CD4-positive, alpha-beta memory T cell (primary cell): Measurements from ENCODE around the gene PRDM12. TPM values are rescaled to one million over a fixed set of nuclear protein-coding genes. Genes with fewer than 3 reads are reported as not detected.
A peak's percentile ranks its signal among the peaks of the same experiment; 100 is the strongest.

Experiments
- CTCF ChIA-PET: fragments of 350-600 bp; sonication (Branson Sonifier 250); formaldehyde crosslinking; loops from one replicate; lab custom pipeline; 2021; ENCODE audit warnings: inconsistent platforms; ENCODE audit not compliant: partially characterized antibody; lab: Charles Lee
- POLR2A ChIA-PET: fragments of 350-600 bp; sonication (Branson Sonifier 250); formaldehyde crosslinking; loops from one replicate; lab custom pipeline; 2021; ENCODE audit not compliant: partially characterized antibody; lab: Charles Lee
- DNase-seq, 5 donors: peaks; one replicate each; pipeline versions ENCODE4 v3.0.0 to v3.0.0-alpha.2; 2020 to 2022; ENCODE audit warnings: mixed read lengths in 1 of 5
- H3K27ac ChIP-seq: one replicate; pipeline ENCODE4 v1.7.0; 2013; ENCODE audit warnings: low read depth, low read length
- H3K27me3 ChIP-seq: 2 replicates; pipeline ENCODE4 v1.7.0; 2013; ENCODE audit warnings: mild to moderate bottlenecking, low read length, moderate library complexity; ENCODE audit not compliant: insufficient read depth
- H3K36me3 ChIP-seq: 2 replicates; pipeline ENCODE4 v1.7.0; 2013; ENCODE audit warnings: mild to moderate bottlenecking, low read length, moderate library complexity; ENCODE audit not compliant: insufficient read depth
- H3K4me1 ChIP-seq: 2 replicates; pipeline ENCODE4 v1.7.0; 2013; ENCODE audit warnings: mild to moderate bottlenecking, low read length, moderate library complexity; ENCODE audit not compliant: insufficient read depth
- H3K4me3 ChIP-seq, 2 donors: one replicate each; pipeline ENCODE4 v1.7.0; 2013; ENCODE audit warnings: low read length in 2 of 2, mild to moderate bottlenecking in 1 of 2
- H3K9me3 ChIP-seq, 2 donors: one replicate each; pipeline ENCODE4 v1.7.0; 2013; ENCODE audit warnings: low read length in 2 of 2, control low read depth in 1 of 2; ENCODE audit not compliant: control insufficient read depth in 1 of 2
- H3K27ac Mint-ChIP-seq, 7 donors: one replicate each; pipeline ENCODE4 v1.8.0; 2020 to 2021; ENCODE audit warnings: mixed read lengths in 7 of 7, mild to moderate bottlenecking in 6 of 7, inconsistent platforms in 3 of 7, moderate library complexity in 3 of 7
- H3K27me3 Mint-ChIP-seq, 2 donors: one replicate each; pipeline ENCODE4 v1.8.0; 2020 to 2021; ENCODE audit warnings: mixed read lengths in 2 of 2
- H3K36me3 Mint-ChIP-seq, 2 donors: one replicate each; pipeline ENCODE4 v1.8.0; 2020 to 2021; ENCODE audit warnings: mixed read lengths in 2 of 2, inconsistent platforms in 1 of 2, mild to moderate bottlenecking in 1 of 2
- H3K4me1 Mint-ChIP-seq, 4 donors: one replicate each; pipeline ENCODE4 v1.8.0; 2020 to 2021; ENCODE audit warnings: mixed read lengths in 4 of 4, mild to moderate bottlenecking in 1 of 4
- H3K4me3 Mint-ChIP-seq, 8 donors: one replicate each; pipeline ENCODE4 v1.8.0; 2020 to 2021; ENCODE audit warnings: mixed read lengths in 8 of 8, mild to moderate bottlenecking in 7 of 8, moderate library complexity in 6 of 8, inconsistent platforms in 3 of 8
- H3K9me3 Mint-ChIP-seq, 8 donors: one replicate each; pipeline ENCODE4 v1.8.0; 2020 to 2021; ENCODE audit warnings: mixed read lengths in 8 of 8, mild to moderate bottlenecking in 5 of 8, inconsistent platforms in 3 of 8, moderate library complexity in 1 of 8
- intact Hi-C: fragments of 100-400 bp; cut with micrococcal nuclease; formaldehyde crosslinking; loops from one replicate; pipeline ENCODE4 v1.15.1; 2023
- polyA plus RNA-seq, 2 donors: library from polyadenylated mRNA; unstranded; fragments of 300-500 nt; fragmentation: Illumina TruSeq; gene quantifications; one replicate each; pipeline ENCODE4 v1.2.3, GENCODE V29; 2021
- total RNA-seq, 2 experiments: library from RNA; stranded (reverse); gene quantifications; one replicate each; pipeline ENCODE4 v1.2.3, GENCODE V29; 2021

PRDM12 gene
- not detected for total RNA-seq
- polyA plus RNA-seq, result under 1 TPM in 1 of 2 donors, not detected in 1; 0.11 TPM

- ChIA-PET CTCF (no interaction called here), POLR2A (no interaction called here)
- no peak within 1 kb of the TSS for H3K27ac Mint-ChIP-seq
- DNase-seq, result no peak
- H3K36me3 ChIP-seq, result no peaks in the 10 kb centered on the region
- peaks cover 29% of the 10 kb centered on the region for H3K27me3 ChIP-seq
- H3K4me3 Mint-ChIP-seq, result peak within 1 kb of the TSS in 7 of 8 donors; percentile 46 to 83 (median 75)
- H3K4me1 ChIP-seq, result peaks cover 53% of the 10 kb centered on the region
- peaks cover 0 to 2% (median 0%) of the 10 kb centered on the region in 8 donors for H3K9me3 Mint-ChIP-seq
- no peak within 1 kb of the TSS for H3K27ac ChIP-seq
- H3K27me3 Mint-ChIP-seq, result peaks cover 38 to 42% of the 10 kb centered on the region in 2 donors
- no peaks in the 10 kb centered on the region for H3K36me3 Mint-ChIP-seq
- peaks cover 5 to 29% (median 22%) of the 10 kb centered on the region in 4 donors for H3K4me1 Mint-ChIP-seq
- H3K4me3 ChIP-seq, result no peak within 1 kb of the TSS
- intact Hi-C loops, result no loop called here
- no peaks in the 10 kb centered on the region for H3K9me3 ChIP-seq
Observed at GRCh38 chr9:130664251-130665028, at the start of gene PRDM12. Gene PRDM12 (plus strand): TSS chr9:130664594. CDS start chr9:130664654, 60 bp downstream.

GRCh38 chr9:130616451-130616850, 47.9 kb upstream of the PRDM12 start:
- Mint-ChIP-seq H3K36me3 (peaks cover 46 to 96% of the 10 kb centered on the region in 2 donors), H3K27me3 (no peaks in the 10 kb centered on the region), H3K4me3 (no peak overlapping the region), H3K4me1 (no peaks in the 10 kb centered on the region), H3K9me3 (peaks cover 0 to 2% (median 0%) of the 10 kb centered on the region in 8 donors), H3K27ac (no peak overlapping the region)
- Histone ChIP-seq H3K27ac (no peak overlapping the region), H3K9me3 (no peaks in the 10 kb centered on the region), H3K4me3 (no peak overlapping the region), H3K4me1 (no peaks in the 10 kb centered on the region), H3K36me3 (peaks cover 74% of the 10 kb centered on the region), H3K27me3 (no peaks in the 10 kb centered on the region)
- intact Hi-C loops, result no loop called here
- CTCF ChIA-PET, result no interaction called here
- DNase-seq, result no peak
- POLR2A ChIA-PET, result no interaction called here

GRCh38 chr9:130623466-130623865, 40.9 kb upstream of the PRDM12 start:
- intact Hi-C loops, result no loop called here
- no peaks in the 10 kb centered on the region for H3K4me1 Mint-ChIP-seq
- ChIA-PET POLR2A (no interaction called here), CTCF (no interaction called here)
- no peaks in the 10 kb centered on the region for H3K4me1 ChIP-seq
- peaks cover 62 to 84% of the 10 kb centered on the region in 2 donors for H3K36me3 Mint-ChIP-seq
- H3K27me3 ChIP-seq, result no peaks in the 10 kb centered on the region
- no peak overlapping the region for H3K27ac ChIP-seq
- H3K9me3 Mint-ChIP-seq, result no peaks in the 10 kb centered on the region
- H3K4me3 ChIP-seq, result no peak overlapping the region
- H3K27me3 Mint-ChIP-seq, result no peaks in the 10 kb centered on the region
- no peaks in the 10 kb centered on the region for H3K9me3 ChIP-seq
- H3K27ac Mint-ChIP-seq, result no peak overlapping the region
- no peak for DNase-seq
- H3K4me3 Mint-ChIP-seq, result no peak overlapping the region
- peaks cover 75% of the 10 kb centered on the region for H3K36me3 ChIP-seq

- Mint-ChIP-seq H3K9me3 (no peaks in the 10 kb centered on the region), H3K27ac (peak overlapping the region in 1 of 7 donors; percentile 5), H3K4me1 (no peaks in the 10 kb centered on the region), H3K36me3 (peaks cover 61 to 83% of the 10 kb centered on the region in 2 donors), H3K4me3 (no peak overlapping the region), H3K27me3 (no peaks in the 10 kb centered on the region)
- Histone ChIP-seq H3K27ac (no peak overlapping the region), H3K4me3 (no peak overlapping the region), H3K27me3 (no peaks in the 10 kb centered on the region), H3K36me3 (peaks cover 72% of the 10 kb centered on the region), H3K9me3 (no peaks in the 10 kb centered on the region), H3K4me1 (no peaks in the 10 kb centered on the region)
- CTCF ChIA-PET, result no interaction called here
- intact Hi-C loops, result no loop called here
- no peak for DNase-seq
- POLR2A ChIA-PET, result no interaction called here
Observed at GRCh38 chr9:130624154-130624553, 40.2 kb upstream of the PRDM12 start.

GRCh38 chr9:130626249-130626996, 38.0 kb upstream of the PRDM12 start:
- Histone ChIP-seq H3K27me3 (no peaks in the 10 kb centered on the region), H3K4me3 (no peak overlapping the region), H3K4me1 (no peaks in the 10 kb centered on the region), H3K36me3 (peaks cover 71% of the 10 kb centered on the region), H3K27ac (no peak overlapping the region), H3K9me3 (no peaks in the 10 kb centered on the region)
- ChIA-PET POLR2A (no interaction called here), CTCF (no interaction called here)
- H3K27me3 Mint-ChIP-seq, result no peaks in the 10 kb centered on the region
- peaks cover 47 to 76% of the 10 kb centered on the region in 2 donors for H3K36me3 Mint-ChIP-seq
- intact Hi-C loops, result no loop called here
- no peaks in the 10 kb centered on the region for H3K4me1 Mint-ChIP-seq
- H3K27ac Mint-ChIP-seq, result peak overlapping the region in 1 of 7 donors; percentile 60
- H3K9me3 Mint-ChIP-seq, result no peaks in the 10 kb centered on the region
- H3K4me3 Mint-ChIP-seq, result no peak overlapping the region
- DNase-seq, result no peak

- Histone ChIP-seq H3K4me1 (no peaks in the 10 kb centered on the region), H3K9me3 (no peaks in the 10 kb centered on the region), H3K27me3 (no peaks in the 10 kb centered on the region), H3K4me3 (no peak overlapping the region), H3K27ac (no peak overlapping the region), H3K36me3 (peaks cover 78% of the 10 kb centered on the region)
- no peaks in the 10 kb centered on the region for H3K27me3 Mint-ChIP-seq
- peaks cover 53 to 80% of the 10 kb centered on the region in 2 donors for H3K36me3 Mint-ChIP-seq
- no peak overlapping the region for H3K4me3 Mint-ChIP-seq
- H3K27ac Mint-ChIP-seq, result no peak overlapping the region
- DNase-seq, result no peak
- POLR2A ChIA-PET, result no interaction called here
- H3K4me1 Mint-ChIP-seq, result no peaks in the 10 kb centered on the region
- CTCF ChIA-PET, result no interaction called here
- no peaks in the 10 kb centered on the region for H3K9me3 Mint-ChIP-seq
- intact Hi-C loops, result no loop called here
Observed at GRCh38 chr9:130627051-130627450, 37.3 kb upstream of the PRDM12 start.
